Retinal pigment epithelial cell (primary cell): ENCODE results near the gene MOV10L1.

Experiments
- DNase-seq: peaks from one replicate; pipeline ENCODE4 v3.0.0-alpha.2; 2010; ENCODE audit warnings: low read depth
- H3K4me3 ChIP-seq: 2 replicates; pipeline ENCODE4 v1.5.1; 2011; ENCODE audit warnings: mild to moderate bottlenecking, low read length, control low read depth, moderate library complexity
- TF ChIP-seq, protein P1 (sequence below): conservative IDR thresholded peaks from 2 replicates; pipeline ENCODE4 v1.5.1; 2011; ENCODE audit warnings: low read depth, low read length, control low read depth, inconsistent platforms

The MOV10L1 gene

DNA sequence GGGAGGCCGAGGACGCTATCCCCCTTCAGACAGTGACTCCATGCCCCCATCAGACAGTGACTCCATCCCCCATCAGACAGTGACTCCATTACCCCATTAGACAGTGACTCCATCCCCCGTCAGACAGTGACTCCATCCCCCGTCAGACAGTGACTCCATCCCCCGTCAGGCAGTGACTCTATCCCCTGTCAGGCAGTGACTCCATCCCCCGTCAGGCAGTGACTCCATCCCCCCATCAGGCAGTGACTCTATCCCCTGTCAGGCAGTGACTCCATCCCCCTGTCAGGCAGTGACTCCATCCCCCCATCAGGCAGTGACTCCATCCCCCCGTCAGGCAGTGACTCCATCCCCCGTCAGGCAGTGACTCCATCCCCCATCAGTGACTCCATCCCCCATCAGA is 22.6 kb upstream of the MOV10L1 start:
- H3K4me3 ChIP-seq = no peak overlapping the region
- TF ChIP-seq, protein P1, sequence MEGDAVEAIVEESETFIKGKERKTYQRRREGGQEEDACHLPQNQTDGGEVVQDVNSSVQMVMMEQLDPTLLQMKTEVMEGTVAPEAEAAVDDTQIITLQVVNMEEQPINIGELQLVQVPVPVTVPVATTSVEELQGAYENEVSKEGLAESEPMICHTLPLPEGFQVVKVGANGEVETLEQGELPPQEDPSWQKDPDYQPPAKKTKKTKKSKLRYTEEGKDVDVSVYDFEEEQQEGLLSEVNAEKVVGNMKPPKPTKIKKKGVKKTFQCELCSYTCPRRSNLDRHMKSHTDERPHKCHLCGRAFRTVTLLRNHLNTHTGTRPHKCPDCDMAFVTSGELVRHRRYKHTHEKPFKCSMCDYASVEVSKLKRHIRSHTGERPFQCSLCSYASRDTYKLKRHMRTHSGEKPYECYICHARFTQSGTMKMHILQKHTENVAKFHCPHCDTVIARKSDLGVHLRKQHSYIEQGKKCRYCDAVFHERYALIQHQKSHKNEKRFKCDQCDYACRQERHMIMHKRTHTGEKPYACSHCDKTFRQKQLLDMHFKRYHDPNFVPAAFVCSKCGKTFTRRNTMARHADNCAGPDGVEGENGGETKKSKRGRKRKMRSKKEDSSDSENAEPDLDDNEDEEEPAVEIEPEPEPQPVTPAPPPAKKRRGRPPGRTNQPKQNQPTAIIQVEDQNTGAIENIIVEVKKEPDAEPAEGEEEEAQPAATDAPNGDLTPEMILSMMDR = no peak
- no peak for DNase-seq

DNA sequence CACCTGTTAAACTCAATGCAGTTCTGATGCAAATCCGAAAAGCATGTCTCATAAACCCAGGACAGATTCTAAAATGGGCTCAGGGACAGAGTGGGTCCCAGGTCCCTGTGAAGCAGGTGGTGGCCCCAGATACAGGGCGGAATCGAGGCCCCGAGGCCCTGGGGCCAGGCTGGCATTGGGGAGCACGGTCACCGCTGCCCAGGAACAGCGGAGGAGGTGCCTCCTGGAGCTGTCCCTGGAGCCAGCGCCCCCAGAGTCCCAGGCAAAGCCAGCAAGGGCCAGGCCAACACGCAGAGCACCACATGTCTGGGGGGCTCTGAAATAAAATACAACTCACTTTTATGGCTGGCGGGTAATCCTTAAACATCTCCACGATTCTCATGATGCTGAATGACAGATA is 21.7 kb upstream of the MOV10L1 start:
- no peak for DNase-seq
- H3K4me3 ChIP-seq = no peak overlapping the region
- TF ChIP-seq, protein P1 = no peak

DNA sequence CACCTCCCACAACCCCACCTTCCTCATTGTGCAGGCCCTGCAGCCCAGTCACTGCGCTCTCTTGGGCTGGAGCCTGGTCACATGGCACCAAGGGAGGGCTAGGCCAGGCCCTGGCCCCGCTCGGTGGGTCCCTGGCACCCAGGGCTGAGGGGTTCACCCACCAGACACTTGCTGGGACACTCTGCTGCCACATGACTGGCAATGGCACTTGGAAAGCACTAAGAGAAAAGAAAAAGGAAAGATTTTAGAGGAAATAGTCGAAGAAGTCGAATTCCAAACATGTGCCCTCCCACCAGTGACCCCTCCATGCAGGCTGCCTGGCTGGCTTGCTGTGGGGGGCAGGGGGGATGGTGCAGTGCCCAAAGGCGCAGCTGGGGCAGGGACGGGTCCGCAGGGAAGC is 19.4 kb upstream of the MOV10L1 start:
- DNase-seq = no peak
- TF ChIP-seq, protein P1 = no peak
- no peak overlapping the region for H3K4me3 ChIP-seq

DNA sequence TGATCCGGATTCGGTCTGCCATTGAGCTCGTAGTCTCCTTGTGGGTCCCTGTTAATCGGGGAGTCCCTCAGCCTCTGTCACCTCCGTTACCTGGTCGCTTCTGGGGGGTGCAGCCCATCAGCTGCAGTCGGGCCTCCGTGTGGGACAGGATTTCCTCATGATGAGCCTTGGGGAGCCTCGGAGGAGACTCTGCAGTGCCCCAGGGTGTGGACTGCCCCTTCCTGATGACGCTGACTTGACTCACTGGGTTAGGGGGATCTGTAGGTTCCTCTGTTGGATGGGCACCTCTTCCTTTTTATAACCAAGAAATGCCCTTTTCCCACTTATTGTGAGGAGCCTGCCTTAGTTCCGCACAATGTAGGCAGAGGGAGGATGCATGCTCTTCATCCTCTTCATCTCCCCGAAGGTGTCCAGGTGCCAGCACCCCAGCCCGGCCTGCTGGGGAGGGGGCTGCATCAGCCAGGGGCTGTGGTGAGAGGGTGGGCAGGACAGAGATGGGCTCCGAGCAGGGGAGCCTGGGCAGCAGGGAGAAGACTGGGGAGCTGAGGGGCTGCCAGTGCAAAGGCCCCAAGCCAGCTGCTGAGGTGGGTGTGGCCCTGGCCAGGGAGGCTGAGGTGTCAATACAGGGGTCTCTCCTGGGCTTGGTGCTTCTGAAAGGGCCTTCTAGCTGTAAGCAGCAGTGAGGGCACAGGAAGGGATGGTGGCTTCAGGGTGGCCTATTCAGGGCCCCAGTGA is 18.2 kb upstream of the MOV10L1 start:
- no peak for DNase-seq
- TF ChIP-seq, protein P1 = no peak
- no peak overlapping the region for H3K4me3 ChIP-seq

DNA sequence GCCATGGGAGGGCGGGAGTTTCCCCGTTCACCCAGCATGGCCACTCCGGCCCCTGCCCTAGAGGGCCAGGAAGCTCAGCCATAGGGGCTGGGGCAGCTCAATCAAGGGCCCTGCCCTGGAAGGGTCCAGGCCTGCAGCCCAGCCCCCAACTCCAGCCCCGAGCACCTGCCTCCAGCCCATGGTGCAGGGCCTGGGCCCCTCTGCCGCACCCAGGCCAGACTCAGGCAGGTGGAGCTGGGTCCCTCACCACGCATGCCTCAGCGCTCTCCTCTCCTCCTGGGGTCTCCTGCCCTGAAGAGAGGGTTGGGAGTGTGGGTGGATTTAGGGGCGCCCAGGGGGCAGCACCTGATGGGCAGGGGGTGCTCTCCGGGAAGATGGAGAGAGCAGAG is 17.6 kb upstream of the MOV10L1 start:
- DNase-seq = no peak
- H3K4me3 ChIP-seq = no peak overlapping the region
- TF ChIP-seq, protein P1 = no peak

DNA sequence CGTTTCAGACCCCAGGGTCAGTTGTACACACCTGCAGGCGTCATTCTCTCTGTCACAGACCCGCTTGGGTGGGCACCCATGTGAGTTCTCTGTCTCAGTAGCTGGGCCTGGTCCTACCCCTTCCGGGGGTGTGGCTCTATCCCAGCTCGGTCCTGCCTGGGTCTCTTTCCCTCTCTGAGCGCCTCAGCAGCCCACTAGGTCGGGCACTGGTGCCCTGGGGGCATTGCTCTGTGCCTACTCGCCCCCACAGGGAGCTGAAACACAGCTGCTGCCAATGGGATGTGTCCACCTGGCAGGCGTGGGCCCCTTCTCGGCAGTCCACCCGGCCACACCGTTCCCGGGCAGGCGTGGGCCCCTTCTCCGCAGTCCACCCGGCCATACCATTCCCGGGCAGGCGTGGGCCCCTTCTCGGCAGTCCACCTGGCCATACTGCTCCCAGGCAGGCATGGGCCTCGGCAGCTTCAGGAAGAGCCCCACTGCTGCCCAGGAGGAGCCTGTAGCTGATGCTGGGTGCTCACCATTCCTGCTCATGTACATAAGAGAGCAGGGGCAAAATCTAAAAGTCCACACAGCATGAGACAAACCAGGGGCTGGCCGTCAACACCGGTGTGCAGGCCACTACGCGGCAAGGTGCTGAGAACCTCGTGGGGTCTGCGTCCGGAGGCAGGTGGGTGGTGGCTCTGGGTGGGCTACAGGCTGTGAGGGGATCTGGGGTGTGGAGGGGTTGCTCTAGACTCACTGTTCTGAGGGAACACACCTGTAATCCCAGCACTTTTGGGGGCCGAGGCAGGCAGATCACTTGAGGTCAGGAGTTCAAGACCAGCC is 16.9 kb upstream of the MOV10L1 start:
- DNase-seq = no peak
- TF ChIP-seq, protein P1 = no peak
- no peak overlapping the region for H3K4me3 ChIP-seq

DNA sequence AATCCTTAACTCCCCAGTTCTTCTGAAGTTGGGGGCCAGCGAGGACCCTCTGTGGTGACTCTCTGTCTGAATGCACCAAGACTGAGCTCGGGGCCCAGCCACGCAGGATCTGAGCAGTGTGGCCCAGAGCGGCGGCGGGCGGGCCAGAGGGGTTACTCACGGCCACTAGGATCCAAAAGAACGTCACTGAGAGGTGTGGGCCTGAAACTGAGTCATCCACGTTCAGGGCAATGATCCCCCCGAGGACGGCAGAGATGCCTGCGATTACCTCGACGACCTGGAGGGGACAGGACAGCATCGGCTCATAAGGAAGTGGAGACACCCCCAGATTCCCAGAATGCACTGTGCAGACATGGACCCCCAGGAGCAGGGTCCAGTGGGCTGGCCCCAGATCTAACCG is 15.8 kb upstream of the MOV10L1 start:
- DNase-seq = no peak
- H3K4me3 ChIP-seq = no peak overlapping the region
- TF ChIP-seq, protein P1 = no peak
